Lower lobe of right lung (tissue), 2 donors: ENCODE measurements around the gene SLC17A8. TPM values are rescaled to one million over a fixed set of nuclear protein-coding genes. Genes with fewer than 3 reads are reported as not detected.

Experiments
- ATAC-seq, 2 donors: fragments of 200-7000 bp; cut with Tn5 transposase; one replicate each; pipeline ENCODE4 v1.9.1; 2020 to 2022; ENCODE audit warnings: mild to moderate bottlenecking in 2 of 2, moderate library complexity in 2 of 2
- DNase-seq: peaks from one replicate; pipeline ENCODE4 v3.0.0-alpha.2; 2020
- H3K27ac ChIP-seq: fragments of 200-600 bp; one replicate; pipeline ENCODE4 v1.8.0; 2022
- H3K27me3 ChIP-seq: fragments of 200-600 bp; one replicate; pipeline ENCODE4 v1.8.0; 2022; ENCODE audit warnings: low read depth
- H3K36me3 ChIP-seq: fragments of 200-600 bp; one replicate; pipeline ENCODE4 v1.8.0; 2022; ENCODE audit warnings: mild to moderate bottlenecking
- H3K4me1 ChIP-seq: fragments of 200-600 bp; one replicate; pipeline ENCODE4 v1.8.0; 2022
- H3K4me3 ChIP-seq: fragments of 200-600 bp; one replicate; pipeline ENCODE4 v1.8.0; 2022; ENCODE audit warnings: mild to moderate bottlenecking
- H3K9me3 ChIP-seq: fragments of 200-600 bp; one replicate; pipeline ENCODE4 v1.8.0; 2022
- CTCF ChIP-seq: fragments of 200-600 bp; IDR thresholded peaks from one replicate; pipeline ENCODE4 v1.8.0; 2022; ENCODE audit warnings: antibody characterized with exemption, mild to moderate bottlenecking
- intact Hi-C: fragments of 100-400 bp; cut with DNase I; formaldehyde crosslinking; loops from one replicate; pipeline ENCODE4 v1.11.0; 2022
- total RNA-seq: library from RNA; stranded (reverse); fragmentation: NEBNext Ultra II Directional; extraction: Animal tissue kit (Norgen Biotek cat#: 25700); gene quantifications from one replicate; pipeline ENCODE4 v1.2.1, GENCODE V29; 2021
- donor health status: DM: no; HTN: yes; CAD: no; lungs with severe emphysema.

The SLC17A8 gene
- total RNA-seq, 1 donor from 2014 or later, result not detected

GRCh38 chr12:100461330-100461973, 104.6 kb downstream of the SLC17A8 start:
- Histone ChIP-seq H3K4me1 (no peaks in the 10 kb centered on the region), H3K27ac (no peak overlapping the region), H3K36me3 (no peaks in the 10 kb centered on the region), H3K9me3 (no peaks in the 10 kb centered on the region), H3K4me3 (no peak overlapping the region), H3K27me3 (peaks cover 5% of the 10 kb centered on the region)
- intact Hi-C loops, result no loop called here
- TF ChIP-seq CTCF, result no peak
- ATAC-seq (no peak), DNase-seq (no peak)

GRCh38 chr12:100463661-100464060, 106.8 kb downstream of the SLC17A8 start:
- intact Hi-C loops, result no loop called here
- peaks cover 5% of the 10 kb centered on the region for H3K27me3 ChIP-seq
- no peak for ATAC-seq

GRCh38 chr12:100464529-100464928, 107.7 kb downstream of the SLC17A8 start:
- no peak for ATAC-seq
- TF ChIP-seq CTCF, result no peak
- no peaks in the 10 kb centered on the region for H3K36me3 ChIP-seq
- no peak for DNase-seq
- H3K4me3 ChIP-seq, result no peak overlapping the region
- intact Hi-C loops, result no loop called here
- no peaks in the 10 kb centered on the region for H3K9me3 ChIP-seq
- H3K27ac ChIP-seq, result no peak overlapping the region
- peaks cover 5% of the 10 kb centered on the region for H3K27me3 ChIP-seq
- no peaks in the 10 kb centered on the region for H3K4me1 ChIP-seq

More at GRCh38 chr12:100463661-100464060, 106.8 kb downstream of the SLC17A8 start:
- Histone ChIP-seq H3K9me3 (no peaks in the 10 kb centered on the region), H3K27ac (no peak overlapping the region), H3K4me1 (no peaks in the 10 kb centered on the region), H3K4me3 (no peak overlapping the region), H3K36me3 (no peaks in the 10 kb centered on the region)
- no peak for TF ChIP-seq CTCF
- DNase-seq, result no peak

- Histone ChIP-seq H3K27me3 (no peaks in the 10 kb centered on the region), H3K36me3 (no peaks in the 10 kb centered on the region), H3K4me1 (no peaks in the 10 kb centered on the region), H3K9me3 (no peaks in the 10 kb centered on the region), H3K4me3 (no peak overlapping the region), H3K27ac (no peak overlapping the region)
- no peak for TF ChIP-seq CTCF
- intact Hi-C loops, result no loop called here
- ATAC-seq (no peak), DNase-seq (no peak)
Measured at GRCh38 chr12:100468126-100468525, 111.3 kb downstream of the SLC17A8 start.

Other genes starting within 250 kb of the SLC17A8 start
- 24.2 TPM for gene BLTP3B, start 214.2 kb upstream of the SLC17A8 start, total RNA-seq
- gene ACTR6, start 156.3 kb upstream of the SLC17A8 start, total RNA-seq, result 23.8 TPM
- 2.0 TPM for gene DEPDC4, start 90.0 kb upstream of the SLC17A8 start, total RNA-seq
- gene SCYL2, start 89.9 kb upstream of the SLC17A8 start, total RNA-seq, result 45.0 TPM
- gene NR1H4, start 116.8 kb downstream of the SLC17A8 start, total RNA-seq, result not detected
- 19.4 TPM for gene GAS2L3, start 216.6 kb downstream of the SLC17A8 start, total RNA-seq